K562 (cell line): ENCODE measurements around the gene ADAM23. TPM values are rescaled to one million over a fixed set of nuclear protein-coding genes. Genes with fewer than 3 reads are reported as not detected.

Experiments
- ATF7 ChIP-seq: fragments of 450-650 bp; IDR thresholded peaks from 2 replicates; pipeline ENCODE4 v1.7.1; 2014; ENCODE audit warnings: mild to moderate bottlenecking, moderate library complexity
- CBX1 ChIP-seq: sonication (generic); IDR thresholded peaks from 2 replicates; pipeline ENCODE4 v1.6.1; 2016; ENCODE audit warnings: antibody characterized with exemption, low read depth, mild to moderate bottlenecking
- HDGF ChIP-seq: fragments of 450-650 bp; IDR thresholded peaks from 2 replicates; pipeline ENCODE4 v1.6.1; 2016
- MAFK ChIP-seq: IDR thresholded peaks from 2 replicates; pipeline ENCODE4 v1.6.1; 2011; ENCODE audit warnings: low read length, improper control_type of control experiment
- NFE2 ChIP-seq: IDR thresholded peaks from 2 replicates; pipeline ENCODE4 v1.6.1; 2014; ENCODE audit warnings: antibody characterized with exemption, low read depth
- NR3C1 ChIP-seq: sonication (generic); formaldehyde crosslinking; IDR thresholded peaks from 2 replicates; pipeline ENCODE4 v1.8.1; 2022; ENCODE audit warnings: missing genetic modification reagents
- PHTF2 ChIP-seq: fragments of 250-450 bp; sonication (Bioruptor Pico); IDR thresholded peaks from 2 replicates; pipeline ENCODE4 v1.5.0; 2021; ENCODE audit warnings: mild to moderate bottlenecking
- SIRT6 ChIP-seq: IDR thresholded peaks from one replicate; pipeline ENCODE4 v1.6.1; 2012; ENCODE audit warnings: low read depth, mild to moderate bottlenecking, control low read depth, inconsistent platforms, low read length, moderate library complexity
- SMAD1 ChIP-seq: fragments of 150-350 bp; IDR thresholded peaks from 2 replicates; pipeline ENCODE4 v1.6.1; 2014; ENCODE audit warnings: low read length, low read depth; ENCODE audit not compliant: partially characterized antibody
- TARDBP ChIP-seq: fragments of 450-650 bp; IDR thresholded peaks from 2 replicates; pipeline ENCODE4 v1.6.1; 2016
- TBP ChIP-seq: optimal IDR thresholded peaks from 2 replicates; pipeline ENCODE3; 2011; ENCODE audit warnings: low read depth, low read length, improper control_type of control experiment
- ZNF347 ChIP-seq: fragments of 450-650 bp; formaldehyde crosslinking; IDR thresholded peaks from 2 replicates; pipeline ENCODE4 v1.4.0; 2020; ENCODE audit warnings: low read depth, mild to moderate bottlenecking, moderate library complexity
- ZNF699 ChIP-seq: fragments of 250-450 bp; sonication (Bioruptor Pico); IDR thresholded peaks from 2 replicates; pipeline ENCODE4 v1.8.0; 2021; ENCODE audit warnings: mild to moderate bottlenecking, moderate library complexity; ENCODE audit not compliant: insufficient replicate concordance
- ZNF764 ChIP-seq: fragments of 250-450 bp; sonication (Bioruptor Pico); IDR thresholded peaks from 2 replicates; pipeline ENCODE4 v1.4.0; 2020; ENCODE audit warnings: low read depth, mild to moderate bottlenecking, moderate library complexity
- polyA plus RNA-seq, 8 experiments: library from polyadenylated mRNA; depleted of rRNA in 4 of 8; stranded (reverse) in 5 of 8; unstranded in 3 of 8; fragments of >200 nt; fragmentation: Nextera tagmentation in 2 of 8; fragmentation: Illumina TruSeq in 1 of 8; extraction: Ambion mirVana in 2 of 8; extraction: Trizol in 1 of 8; gene quantifications; 2 replicates each; pipeline versions ENCODE4 v1.2.1 to v1.2.3, GENCODE V29; 2011 to 2014; ENCODE audit warnings: inconsistent platforms in 1 of 8, missing spikeins in 1 of 8
- total RNA-seq, 7 experiments: library from RNA; depleted of rRNA in 6 of 7; stranded (reverse); fragments of >200 nt in 6 of 7; fragmentation: Illumina TruSeq in 2 of 7; extraction: Trizol in 2 of 7; gene quantifications; 2 replicates each; pipeline versions ENCODE4 v1.2.1 to v1.2.3, GENCODE V29; 2011 to 2021; ENCODE audit warnings: low replicate concordance in 1 of 7
- TF ChIP-seq, protein P1 (sequence below), 2 experiments: fragments of 450-650 bp; formaldehyde crosslinking in 1 of 2; IDR thresholded peaks; 2 replicates each; pipeline versions ENCODE4 v1.4.0 to v1.6.1; 2014 to 2020; ENCODE audit warnings: mild to moderate bottlenecking in 2 of 2, borderline replicate concordance in 1 of 2, low read depth in 1 of 2
- TF ChIP-seq, protein P2 (sequence below): fragments of 450-650 bp; IDR thresholded peaks from 2 replicates; pipeline ENCODE4 v1.6.1; 2018; ENCODE audit not compliant: partially characterized antibody
- TF ChIP-seq, protein P3 (sequence below): fragments of 250-450 bp; sonication (Bioruptor Pico); IDR thresholded peaks from 2 replicates; pipeline ENCODE4 v1.9.0; 2021; ENCODE audit warnings: mild to moderate bottlenecking, inconsistent platforms

The ADAM23 gene
- total and polyA plus RNA-seq, 9 of the 15 experiments (the other 6 are each of a cell fraction or from before 2014, with no cell fraction given): 0.02 TPM; not detected in 8

DNA sequence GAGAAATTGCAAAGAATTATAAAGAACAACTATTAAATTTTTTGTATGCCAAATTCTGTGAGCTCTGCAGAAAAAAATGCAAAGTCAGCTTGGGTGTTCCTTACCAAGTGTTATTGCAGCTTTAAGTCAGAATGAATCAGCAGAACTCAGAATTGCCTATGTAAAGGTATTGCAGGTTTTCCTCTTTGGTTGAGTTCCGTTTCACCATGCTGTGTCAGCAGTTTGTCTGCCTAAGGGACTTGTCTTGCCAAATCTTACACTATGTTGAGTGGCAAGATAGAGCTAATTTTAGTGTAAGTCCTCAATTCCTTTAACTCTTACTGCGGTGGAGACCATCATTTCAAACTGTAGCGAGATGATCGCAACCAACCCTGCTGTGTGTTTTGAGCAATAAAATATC lies 38.8 kb downstream of the ADAM23 start (continued):
- no peak for TF ChIP-seq TBP
- TF ChIP-seq, protein P1, sequence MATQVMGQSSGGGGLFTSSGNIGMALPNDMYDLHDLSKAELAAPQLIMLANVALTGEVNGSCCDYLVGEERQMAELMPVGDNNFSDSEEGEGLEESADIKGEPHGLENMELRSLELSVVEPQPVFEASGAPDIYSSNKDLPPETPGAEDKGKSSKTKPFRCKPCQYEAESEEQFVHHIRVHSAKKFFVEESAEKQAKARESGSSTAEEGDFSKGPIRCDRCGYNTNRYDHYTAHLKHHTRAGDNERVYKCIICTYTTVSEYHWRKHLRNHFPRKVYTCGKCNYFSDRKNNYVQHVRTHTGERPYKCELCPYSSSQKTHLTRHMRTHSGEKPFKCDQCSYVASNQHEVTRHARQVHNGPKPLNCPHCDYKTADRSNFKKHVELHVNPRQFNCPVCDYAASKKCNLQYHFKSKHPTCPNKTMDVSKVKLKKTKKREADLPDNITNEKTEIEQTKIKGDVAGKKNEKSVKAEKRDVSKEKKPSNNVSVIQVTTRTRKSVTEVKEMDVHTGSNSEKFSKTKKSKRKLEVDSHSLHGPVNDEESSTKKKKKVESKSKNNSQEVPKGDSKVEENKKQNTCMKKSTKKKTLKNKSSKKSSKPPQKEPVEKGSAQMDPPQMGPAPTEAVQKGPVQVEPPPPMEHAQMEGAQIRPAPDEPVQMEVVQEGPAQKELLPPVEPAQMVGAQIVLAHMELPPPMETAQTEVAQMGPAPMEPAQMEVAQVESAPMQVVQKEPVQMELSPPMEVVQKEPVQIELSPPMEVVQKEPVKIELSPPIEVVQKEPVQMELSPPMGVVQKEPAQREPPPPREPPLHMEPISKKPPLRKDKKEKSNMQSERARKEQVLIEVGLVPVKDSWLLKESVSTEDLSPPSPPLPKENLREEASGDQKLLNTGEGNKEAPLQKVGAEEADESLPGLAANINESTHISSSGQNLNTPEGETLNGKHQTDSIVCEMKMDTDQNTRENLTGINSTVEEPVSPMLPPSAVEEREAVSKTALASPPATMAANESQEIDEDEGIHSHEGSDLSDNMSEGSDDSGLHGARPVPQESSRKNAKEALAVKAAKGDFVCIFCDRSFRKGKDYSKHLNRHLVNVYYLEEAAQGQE (IDR thresholded peaks at IDR 0.05; ENCODE audit: borderline replicate concordance): no peak
- TF ChIP-seq, protein P1 (CRISPR knock-in tag; IDR thresholded peaks at IDR 0.05; ENCODE audit: low read depth): no peak
- TF ChIP-seq SMAD1: no peak
- TF ChIP-seq, protein P2, sequence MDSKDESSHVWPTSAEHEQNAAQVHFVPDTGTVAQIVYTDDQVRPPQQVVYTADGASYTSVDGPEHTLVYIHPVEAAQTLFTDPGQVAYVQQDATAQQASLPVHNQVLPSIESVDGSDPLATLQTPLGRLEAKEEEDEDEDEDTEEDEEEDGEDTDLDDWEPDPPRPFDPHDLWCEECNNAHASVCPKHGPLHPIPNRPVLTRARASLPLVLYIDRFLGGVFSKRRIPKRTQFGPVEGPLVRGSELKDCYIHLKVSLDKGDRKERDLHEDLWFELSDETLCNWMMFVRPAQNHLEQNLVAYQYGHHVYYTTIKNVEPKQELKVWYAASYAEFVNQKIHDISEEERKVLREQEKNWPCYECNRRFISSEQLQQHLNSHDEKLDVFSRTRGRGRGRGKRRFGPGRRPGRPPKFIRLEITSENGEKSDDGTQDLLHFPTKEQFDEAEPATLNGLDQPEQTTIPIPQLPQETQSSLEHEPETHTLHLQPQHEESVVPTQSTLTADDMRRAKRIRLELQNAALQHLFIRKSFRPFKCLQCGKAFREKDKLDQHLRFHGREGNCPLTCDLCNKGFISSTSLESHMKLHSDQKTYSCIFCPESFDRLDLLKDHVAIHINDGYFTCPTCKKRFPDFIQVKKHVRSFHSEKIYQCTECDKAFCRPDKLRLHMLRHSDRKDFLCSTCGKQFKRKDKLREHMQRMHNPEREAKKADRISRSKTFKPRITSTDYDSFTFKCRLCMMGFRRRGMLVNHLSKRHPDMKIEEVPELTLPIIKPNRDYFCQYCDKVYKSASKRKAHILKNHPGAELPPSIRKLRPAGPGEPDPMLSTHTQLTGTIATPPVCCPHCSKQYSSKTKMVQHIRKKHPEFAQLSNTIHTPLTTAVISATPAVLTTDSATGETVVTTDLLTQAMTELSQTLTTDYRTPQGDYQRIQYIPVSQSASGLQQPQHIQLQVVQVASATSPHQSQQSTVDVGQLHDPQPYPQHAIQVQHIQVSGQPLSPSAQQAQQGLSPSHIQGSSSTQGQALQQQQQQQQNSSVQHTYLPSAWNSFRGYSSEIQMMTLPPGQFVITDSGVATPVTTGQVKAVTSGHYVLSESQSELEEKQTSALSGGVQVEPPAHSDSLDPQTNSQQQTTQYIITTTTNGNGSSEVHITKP: no peak
- no peak for TF ChIP-seq NR3C1 (CRISPR knock-in tag)
- TF ChIP-seq SIRT6: no peak
- TF ChIP-seq ATF7: no peak
- TF ChIP-seq NFE2: peak; percentile 65
- no peak for TF ChIP-seq HDGF
- TF ChIP-seq TARDBP: no peak
- TF ChIP-seq ZNF347 (CRISPR knock-in tag): no peak
- no peak for TF ChIP-seq PHTF2
- TF ChIP-seq, protein P3, sequence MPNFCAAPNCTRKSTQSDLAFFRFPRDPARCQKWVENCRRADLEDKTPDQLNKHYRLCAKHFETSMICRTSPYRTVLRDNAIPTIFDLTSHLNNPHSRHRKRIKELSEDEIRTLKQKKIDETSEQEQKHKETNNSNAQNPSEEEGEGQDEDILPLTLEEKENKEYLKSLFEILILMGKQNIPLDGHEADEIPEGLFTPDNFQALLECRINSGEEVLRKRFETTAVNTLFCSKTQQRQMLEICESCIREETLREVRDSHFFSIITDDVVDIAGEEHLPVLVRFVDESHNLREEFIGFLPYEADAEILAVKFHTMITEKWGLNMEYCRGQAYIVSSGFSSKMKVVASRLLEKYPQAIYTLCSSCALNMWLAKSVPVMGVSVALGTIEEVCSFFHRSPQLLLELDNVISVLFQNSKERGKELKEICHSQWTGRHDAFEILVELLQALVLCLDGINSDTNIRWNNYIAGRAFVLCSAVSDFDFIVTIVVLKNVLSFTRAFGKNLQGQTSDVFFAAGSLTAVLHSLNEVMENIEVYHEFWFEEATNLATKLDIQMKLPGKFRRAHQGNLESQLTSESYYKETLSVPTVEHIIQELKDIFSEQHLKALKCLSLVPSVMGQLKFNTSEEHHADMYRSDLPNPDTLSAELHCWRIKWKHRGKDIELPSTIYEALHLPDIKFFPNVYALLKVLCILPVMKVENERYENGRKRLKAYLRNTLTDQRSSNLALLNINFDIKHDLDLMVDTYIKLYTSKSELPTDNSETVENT: no peak
- TF ChIP-seq MAFK: peak; percentile 96
- TF ChIP-seq ZNF764: no peak
- TF ChIP-seq ZNF699: no peak
- TF ChIP-seq CBX1: no peak
